ENCODE data around the gene MAPKAP1.

MAPKAP1 gene

DNA sequence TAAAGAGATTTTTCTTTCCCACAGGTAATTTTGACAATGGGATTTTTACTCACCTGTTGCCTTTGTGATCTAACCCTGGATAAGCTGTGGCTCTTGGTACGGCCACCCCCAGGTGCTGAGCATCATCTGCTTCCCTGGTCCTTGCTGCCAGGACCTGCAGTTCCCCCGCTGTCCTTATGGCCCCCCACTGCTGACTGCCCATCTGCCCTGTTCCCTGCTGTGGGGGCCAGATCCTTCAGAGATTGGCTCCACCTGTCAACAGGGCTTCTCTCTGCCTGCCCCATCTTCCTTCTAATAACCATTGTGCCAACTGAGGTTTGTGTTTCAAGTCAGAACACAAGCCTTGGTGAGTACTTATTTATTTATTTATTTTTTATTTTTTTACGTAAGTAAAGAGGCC is 183.3 kb downstream of the MAPKAP1 start:
- peak overlapping the region; percentile 82 for H3K27ac Mint-ChIP-seq (ENCODE audit: low read depth)
- no peak for ATAC-seq (replicated peaks; ENCODE audit: extremely low read depth, poor library complexity, severe bottlenecking)
- no peak overlapping the region for H3K4me3 Mint-ChIP-seq

DNA sequence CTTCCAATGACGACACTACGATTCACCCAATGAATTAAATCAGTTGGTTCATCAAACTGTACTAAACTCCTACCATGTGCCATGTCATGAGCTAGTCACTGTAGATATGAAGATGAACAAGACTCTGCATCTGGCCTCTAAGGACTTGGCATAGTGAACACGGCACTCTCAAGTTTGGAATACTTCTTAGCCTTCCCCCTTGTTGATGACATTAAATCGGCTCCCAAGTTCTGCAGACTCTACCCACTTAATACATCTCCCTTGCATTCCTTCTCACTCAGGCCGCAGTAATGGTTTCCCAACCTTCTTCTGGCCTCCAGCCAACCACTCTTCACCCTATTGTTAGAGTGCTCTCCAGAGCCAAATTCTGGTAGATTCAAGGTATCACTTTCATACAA is 184.7 kb downstream of the MAPKAP1 start:
- Mint-ChIP-seq H3K27ac (ENCODE audit: low read depth) (peak overlapping the region; percentile 82), H3K4me1 (peaks cover 24% of the 10 kb centered on the region), H3K9me3 (no peaks in the 10 kb centered on the region), H3K27me3 (no peaks in the 10 kb centered on the region), H3K36me3 (ENCODE audit: insufficient read depth) (peaks cover 3% of the 10 kb centered on the region), H3K4me3 (peak overlapping the region; percentile 25)
- DNase-seq (ENCODE audit: low spot score in 2 of 2) = no peak
- no peak for ATAC-seq (replicated peaks; ENCODE audit: extremely low read depth, poor library complexity, severe bottlenecking)

More for the DNA sequence above, 183.3 kb downstream of the MAPKAP1 start:
- Mint-ChIP-seq H3K36me3 (ENCODE audit: insufficient read depth) (peaks cover 3% of the 10 kb centered on the region), H3K4me1 (peaks cover 29% of the 10 kb centered on the region), H3K9me3 (no peaks in the 10 kb centered on the region), H3K27me3 (no peaks in the 10 kb centered on the region)
- no peak for DNase-seq (ENCODE audit: low spot score in 2 of 2)

DNA sequence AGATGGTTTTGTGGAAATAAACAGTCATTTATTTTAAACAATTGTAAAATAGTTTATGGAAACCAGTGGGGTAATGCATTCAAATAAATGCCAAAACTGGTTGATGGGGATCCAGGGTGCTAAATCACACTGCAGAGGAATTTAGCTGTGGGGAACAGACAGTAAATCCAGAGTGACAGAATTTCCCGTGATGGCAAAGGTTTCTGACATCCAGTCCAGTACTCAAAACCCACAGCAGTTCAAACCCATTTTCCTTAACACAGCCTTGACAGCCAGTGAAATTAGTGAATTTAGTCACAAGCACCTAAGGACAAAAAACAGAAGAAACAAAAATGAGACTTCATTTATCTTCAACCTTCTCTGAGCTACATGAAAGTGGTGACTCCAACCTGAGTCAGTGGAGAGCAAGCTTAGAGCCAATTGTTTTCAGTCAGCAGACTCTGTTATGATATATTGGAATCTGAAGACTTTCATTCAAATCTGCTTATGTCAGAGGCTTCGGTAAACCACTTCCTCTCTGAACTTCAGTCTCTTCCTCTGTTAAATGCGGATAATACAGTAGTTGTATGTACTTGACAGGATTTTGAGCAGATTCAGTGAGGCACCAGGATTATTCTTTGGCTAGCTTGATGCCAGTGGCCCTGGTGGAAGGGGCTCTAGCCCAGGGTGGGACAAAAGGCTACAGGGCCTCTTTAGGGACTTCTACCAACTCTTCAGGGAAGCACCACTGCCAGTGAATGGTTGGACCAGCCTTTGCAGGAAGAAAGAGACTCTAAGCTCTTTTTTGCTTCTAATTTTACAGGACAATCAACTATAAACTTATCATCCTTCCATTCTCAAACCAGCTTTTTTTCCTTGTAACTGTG is 185.3 kb downstream of the MAPKAP1 start:
- no peaks in the 10 kb centered on the region for H3K9me3 Mint-ChIP-seq
- peak overlapping the region; percentile 23 for H3K4me3 Mint-ChIP-seq
- peaks cover 1% of the 10 kb centered on the region for H3K36me3 Mint-ChIP-seq (ENCODE audit: insufficient read depth)
- ATAC-seq (replicated peaks; ENCODE audit: extremely low read depth, poor library complexity, severe bottlenecking) (peak; percentile 97), DNase-seq (ENCODE audit: low spot score in 2 of 2) (no peak)
- H3K27me3 Mint-ChIP-seq = no peaks in the 10 kb centered on the region
- peaks cover 30% of the 10 kb centered on the region for H3K4me1 Mint-ChIP-seq
- H3K27ac Mint-ChIP-seq (ENCODE audit: low read depth) = peak overlapping the region; percentile 82

DNA sequence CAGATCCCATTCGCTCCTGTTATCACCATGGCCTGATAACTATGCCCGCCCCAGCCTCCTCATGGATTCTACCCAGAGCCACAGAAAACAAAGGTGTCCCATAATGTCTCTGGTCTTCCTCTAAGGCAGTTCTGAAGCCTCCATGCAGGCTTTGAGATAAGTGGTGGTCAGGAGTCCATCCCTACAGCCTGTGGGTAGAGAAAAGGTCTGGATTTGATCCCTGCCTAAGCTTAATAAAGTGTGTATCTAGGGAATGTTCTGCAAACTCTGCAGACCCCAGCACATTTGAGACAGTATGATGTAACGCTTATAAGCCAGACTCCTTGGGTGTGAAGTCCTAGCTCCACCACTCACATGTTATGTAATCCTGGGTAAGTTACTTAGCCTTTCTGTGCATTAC is 187.3 kb downstream of the MAPKAP1 start:
- no peaks in the 10 kb centered on the region for H3K27me3 Mint-ChIP-seq
- no peak overlapping the region for H3K4me3 Mint-ChIP-seq
- no peaks in the 10 kb centered on the region for H3K9me3 Mint-ChIP-seq
- peaks cover 1% of the 10 kb centered on the region for H3K36me3 Mint-ChIP-seq (ENCODE audit: insufficient read depth)
- H3K4me1 Mint-ChIP-seq = peaks cover 35% of the 10 kb centered on the region
- no peak overlapping the region for H3K27ac Mint-ChIP-seq (ENCODE audit: low read depth)
- DNase-seq (ENCODE audit: low spot score in 2 of 2) = no peak
- ATAC-seq (replicated peaks; ENCODE audit: extremely low read depth, poor library complexity, severe bottlenecking) = no peak

DNA sequence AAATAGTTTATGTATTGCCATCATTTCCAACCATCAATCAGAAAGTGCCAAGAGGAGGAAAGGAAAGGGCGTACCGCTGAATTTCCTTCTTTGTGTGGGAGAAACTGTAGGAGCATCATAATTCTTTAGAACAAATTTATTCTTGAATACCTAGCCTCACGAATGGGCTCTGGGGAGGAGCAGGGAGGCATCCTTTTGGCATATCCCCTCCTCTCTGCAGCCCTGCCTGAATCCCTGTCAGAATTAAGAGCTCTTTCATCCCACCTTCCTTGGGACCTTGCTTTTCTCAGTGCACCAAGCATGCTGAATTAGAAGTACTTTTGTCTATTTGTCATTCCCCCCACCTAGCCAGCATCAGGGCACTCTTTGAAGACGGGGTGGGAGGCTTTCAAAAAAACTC is 189.4 kb downstream of the MAPKAP1 start:
- Mint-ChIP-seq H3K36me3 (ENCODE audit: insufficient read depth) (peaks cover 3% of the 10 kb centered on the region), H3K9me3 (no peaks in the 10 kb centered on the region), H3K4me3 (no peak overlapping the region), H3K27ac (ENCODE audit: low read depth) (no peak overlapping the region), H3K4me1 (peaks cover 32% of the 10 kb centered on the region), H3K27me3 (no peaks in the 10 kb centered on the region)
- ATAC-seq (replicated peaks; ENCODE audit: extremely low read depth, poor library complexity, severe bottlenecking) = no peak
- no peak for DNase-seq (ENCODE audit: low spot score in 2 of 2)

DNA sequence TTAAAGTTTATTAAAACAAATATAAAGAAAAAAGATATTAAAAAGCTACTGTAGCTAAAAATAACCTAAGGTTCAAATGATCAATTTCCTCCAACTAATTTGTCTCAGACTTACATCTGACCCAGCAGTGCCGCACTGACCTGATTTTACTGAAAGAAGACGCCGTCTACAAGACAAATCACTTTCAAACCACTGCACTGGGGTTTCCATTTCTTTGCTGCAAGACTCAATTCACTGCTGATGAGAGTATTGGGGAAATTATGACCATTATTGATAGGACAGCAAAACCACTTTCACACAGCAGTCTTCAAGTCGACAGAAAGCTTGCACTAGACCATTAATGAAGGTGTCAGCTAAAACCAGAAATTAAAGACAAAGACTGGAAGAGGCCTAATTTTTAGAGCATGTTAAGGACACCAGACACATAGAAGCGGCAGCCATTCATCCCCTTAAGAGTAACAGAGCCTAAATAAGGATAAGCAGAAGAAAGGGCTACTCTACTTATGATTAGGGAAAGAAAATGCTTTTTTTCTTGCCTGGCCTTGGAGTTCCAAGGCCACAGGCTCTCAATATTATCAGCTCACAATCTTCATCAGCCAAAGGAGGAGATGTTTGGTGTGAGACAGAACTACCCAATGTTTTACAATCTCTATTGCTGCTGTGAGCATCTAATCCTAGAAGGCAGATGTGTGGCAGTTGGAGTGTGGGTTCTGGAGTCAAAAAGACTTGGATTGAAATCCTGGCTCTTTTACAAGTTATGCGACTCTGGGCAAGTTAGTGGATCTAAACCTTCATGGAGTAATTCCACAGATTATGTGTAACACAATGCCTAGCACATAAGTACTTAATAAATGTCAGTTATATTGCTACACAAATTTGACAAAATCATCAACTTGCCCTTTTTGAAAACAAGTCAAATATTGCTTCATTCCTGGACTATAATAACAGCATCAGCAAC is 190.7 kb downstream of the MAPKAP1 start:
- H3K9me3 Mint-ChIP-seq = no peaks in the 10 kb centered on the region
- H3K4me1 Mint-ChIP-seq = peaks cover 23% of the 10 kb centered on the region
- ATAC-seq (replicated peaks; ENCODE audit: extremely low read depth, poor library complexity, severe bottlenecking) = no peak
- H3K4me3 Mint-ChIP-seq = no peak overlapping the region
- H3K27me3 Mint-ChIP-seq = no peaks in the 10 kb centered on the region
- H3K27ac Mint-ChIP-seq (ENCODE audit: low read depth) = no peak overlapping the region
- peaks cover 3% of the 10 kb centered on the region for H3K36me3 Mint-ChIP-seq (ENCODE audit: insufficient read depth)
- no peak for DNase-seq (ENCODE audit: low spot score in 2 of 2)

DNA sequence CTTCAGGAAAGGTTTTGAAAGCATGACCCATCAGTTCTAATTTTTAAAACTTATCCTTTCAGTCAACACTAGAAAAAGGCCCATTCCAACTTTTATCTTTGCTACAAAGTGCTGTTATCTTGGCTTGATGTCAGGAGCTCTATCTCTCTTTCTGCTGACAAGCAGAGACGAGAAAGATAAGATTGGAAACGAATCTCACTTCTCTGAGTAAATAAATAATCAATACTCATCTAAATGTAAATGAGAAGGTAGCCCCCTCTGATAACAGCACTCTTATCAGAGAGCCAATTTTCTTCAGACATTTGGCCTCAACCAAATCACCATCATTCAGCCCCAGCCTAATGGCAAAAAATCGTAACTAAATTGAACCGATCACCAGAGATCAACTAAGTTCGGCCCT is 191.7 kb downstream of the MAPKAP1 start:
- peaks cover 1% of the 10 kb centered on the region for H3K36me3 Mint-ChIP-seq (ENCODE audit: insufficient read depth)
- DNase-seq (ENCODE audit: low spot score in 2 of 2) (no peak), ATAC-seq (replicated peaks; ENCODE audit: extremely low read depth, poor library complexity, severe bottlenecking) (no peak)
- no peak overlapping the region for H3K4me3 Mint-ChIP-seq
- no peak overlapping the region for H3K27ac Mint-ChIP-seq (ENCODE audit: low read depth)
- no peaks in the 10 kb centered on the region for H3K27me3 Mint-ChIP-seq
- H3K4me1 Mint-ChIP-seq = peaks cover 23% of the 10 kb centered on the region
- H3K9me3 Mint-ChIP-seq = no peaks in the 10 kb centered on the region

DNA sequence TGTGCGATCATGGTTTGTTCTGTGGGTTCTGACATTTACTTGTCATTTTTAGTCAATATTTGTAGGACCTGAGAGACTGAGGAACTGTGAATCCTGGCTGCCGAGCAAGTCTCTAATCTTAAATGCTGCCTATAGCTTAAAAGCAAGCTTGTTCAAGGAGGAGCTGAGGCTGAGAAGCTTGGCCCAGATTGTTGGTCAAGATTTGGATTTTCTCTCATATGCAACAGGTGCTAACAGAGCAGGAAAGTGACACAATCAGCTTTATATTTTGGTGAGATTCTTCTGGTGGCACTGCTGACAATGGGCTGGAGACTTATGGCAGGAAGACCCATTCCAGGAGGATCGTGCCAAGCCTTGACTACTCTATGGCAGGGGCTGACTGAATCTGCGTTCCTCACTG is 192.5 kb downstream of the MAPKAP1 start:
- peak overlapping the region; percentile 66 for H3K27ac Mint-ChIP-seq (ENCODE audit: low read depth)
- peaks cover 1% of the 10 kb centered on the region for H3K36me3 Mint-ChIP-seq (ENCODE audit: insufficient read depth)
- H3K4me1 Mint-ChIP-seq = peaks cover 23% of the 10 kb centered on the region
- ATAC-seq (replicated peaks; ENCODE audit: extremely low read depth, poor library complexity, severe bottlenecking) = no peak
- peak overlapping the region; percentile 21 for H3K4me3 Mint-ChIP-seq
- no peak for DNase-seq (ENCODE audit: low spot score in 2 of 2)
- H3K27me3 Mint-ChIP-seq = no peaks in the 10 kb centered on the region
- no peaks in the 10 kb centered on the region for H3K9me3 Mint-ChIP-seq

DNA sequence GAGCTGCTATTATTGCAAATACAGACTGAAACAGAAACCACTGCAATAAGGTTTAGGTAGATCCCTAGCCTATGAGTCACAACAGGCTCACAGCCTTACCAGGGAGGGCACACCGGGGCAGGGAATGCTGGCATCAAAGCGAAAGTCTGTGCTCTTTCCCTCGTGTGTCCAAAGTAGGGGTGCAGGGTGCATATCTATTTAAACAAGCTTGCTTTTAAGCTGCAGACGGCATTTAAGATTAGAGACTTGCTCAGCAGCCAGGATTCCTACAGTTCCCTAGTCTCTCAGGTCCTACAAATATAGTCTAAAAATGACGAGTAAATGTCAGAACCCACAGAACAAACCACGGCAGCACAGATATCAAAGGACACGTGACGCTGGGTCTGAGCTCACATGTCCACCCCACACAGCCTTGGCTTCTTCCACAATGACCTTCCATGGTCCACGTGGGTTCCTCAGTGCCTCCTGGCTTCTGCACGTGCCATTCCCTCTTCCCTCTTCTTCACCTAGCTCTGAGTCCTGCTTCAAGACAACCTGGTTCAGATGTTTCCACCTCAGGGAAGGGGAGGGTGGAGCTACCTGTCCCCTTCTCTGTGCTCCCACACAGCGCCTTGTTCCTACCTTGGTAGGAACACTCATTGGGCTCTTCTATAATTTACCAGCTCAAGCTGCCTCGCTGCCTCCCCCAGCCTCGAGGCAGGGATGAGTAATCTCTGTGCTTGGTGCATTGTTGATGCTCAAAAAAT is 193.2 kb downstream of the MAPKAP1 start:
- Mint-ChIP-seq H3K9me3 (no peaks in the 10 kb centered on the region), H3K4me3 (peak overlapping the region; percentile 21), H3K27ac (ENCODE audit: low read depth) (peak overlapping the region; percentile 66), H3K27me3 (no peaks in the 10 kb centered on the region), H3K4me1 (peaks cover 23% of the 10 kb centered on the region), H3K36me3 (ENCODE audit: insufficient read depth) (peaks cover 1% of the 10 kb centered on the region)
- peak; percentile 72 for ATAC-seq (replicated peaks; ENCODE audit: extremely low read depth, poor library complexity, severe bottlenecking)
- DNase-seq (ENCODE audit: low spot score in 2 of 2) = no peak

DNA sequence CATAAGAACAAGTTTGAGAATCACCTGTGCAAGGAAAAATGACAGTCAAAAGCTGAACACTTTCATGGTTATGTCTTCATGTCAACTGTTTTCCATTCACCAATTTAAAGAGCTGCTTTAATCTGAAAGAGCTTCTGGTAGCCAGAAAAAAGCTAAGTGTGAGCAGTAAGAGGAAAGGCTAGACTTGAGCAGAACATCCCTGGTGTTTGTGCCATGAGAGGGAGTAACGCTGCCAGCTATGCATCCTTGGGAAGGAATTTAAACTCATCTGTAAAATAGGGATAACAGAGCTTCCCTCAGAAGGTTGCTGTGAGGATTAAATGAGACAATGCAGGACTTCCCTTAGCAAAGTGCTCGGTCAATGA is 193.7 kb downstream of the MAPKAP1 start:
- Mint-ChIP-seq H3K4me3 (no peak overlapping the region), H3K27ac (ENCODE audit: low read depth) (no peak overlapping the region)

DNA sequence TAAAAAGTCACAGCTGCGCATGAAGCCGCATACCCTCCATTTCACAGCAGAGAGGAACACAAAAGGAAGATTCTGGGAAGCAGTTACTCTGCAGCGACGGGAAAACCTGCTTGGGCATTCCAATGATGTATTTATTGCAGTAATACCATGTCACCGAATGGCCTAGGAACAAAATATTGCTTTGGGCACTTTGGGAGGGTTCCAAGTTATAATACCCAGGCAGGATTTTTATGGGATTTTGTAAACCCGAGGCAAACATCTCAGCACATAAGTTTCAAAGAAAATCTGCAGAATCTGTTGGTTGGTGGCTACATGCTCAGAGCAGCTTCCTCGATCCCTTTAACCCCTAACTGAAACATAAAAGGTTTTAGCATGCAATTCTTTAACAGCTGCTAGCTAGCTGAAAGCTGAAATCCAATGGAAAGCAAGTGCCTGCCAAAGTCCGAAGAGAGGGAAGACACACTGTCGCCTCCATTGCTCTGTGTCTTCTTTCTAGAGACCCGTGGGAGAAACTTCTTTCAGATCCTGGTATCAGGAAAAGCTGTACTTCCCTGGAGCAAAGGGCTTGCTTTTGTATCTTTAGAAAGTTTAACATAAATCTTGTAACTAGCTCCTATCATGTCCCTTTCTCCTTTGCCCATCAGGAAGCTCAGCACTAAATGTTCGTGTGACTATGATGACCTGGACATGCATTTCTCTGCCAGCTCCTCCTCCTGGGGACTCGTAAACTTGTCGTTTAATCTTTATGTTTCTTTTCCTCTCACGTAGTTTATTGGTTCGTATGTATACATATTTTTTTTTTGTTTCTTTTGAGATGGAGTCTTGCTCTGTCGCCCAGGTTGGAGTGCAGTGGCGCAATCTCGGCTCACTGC is 195.0 kb downstream of the MAPKAP1 start:
- no peak for ATAC-seq (replicated peaks; ENCODE audit: extremely low read depth, poor library complexity, severe bottlenecking)
- peaks cover 1% of the 10 kb centered on the region for H3K36me3 Mint-ChIP-seq (ENCODE audit: insufficient read depth)
- H3K27ac Mint-ChIP-seq (ENCODE audit: low read depth) = no peak overlapping the region
- no peak for DNase-seq (ENCODE audit: low spot score in 2 of 2)
- no peak overlapping the region for H3K4me3 Mint-ChIP-seq
- H3K4me1 Mint-ChIP-seq = peaks cover 20% of the 10 kb centered on the region
- no peaks in the 10 kb centered on the region for H3K27me3 Mint-ChIP-seq
- no peaks in the 10 kb centered on the region for H3K9me3 Mint-ChIP-seq

More for the DNA sequence above, 193.7 kb downstream of the MAPKAP1 start:
- H3K27me3 Mint-ChIP-seq = no peaks in the 10 kb centered on the region
- H3K36me3 Mint-ChIP-seq (ENCODE audit: insufficient read depth) = peaks cover 1% of the 10 kb centered on the region
- H3K4me1 Mint-ChIP-seq = peaks cover 23% of the 10 kb centered on the region
- ATAC-seq (replicated peaks; ENCODE audit: extremely low read depth, poor library complexity, severe bottlenecking) = no peak
- DNase-seq (ENCODE audit: low spot score in 2 of 2) = no peak
- H3K9me3 Mint-ChIP-seq = no peaks in the 10 kb centered on the region

All from central memory CD8-positive, alpha-beta T cell (primary cell).